Umbilical cord (tissue), 2 donors: ENCODE measurements around the gene GYS1. TPM values are rescaled to one million over a fixed set of nuclear protein-coding genes. Genes with fewer than 3 reads are reported as not detected.
"Not testable (repeated sequence)": the region's sequence is repeated elsewhere in the genome, so short reads cannot be mapped to it uniquely, and the experiment has no call there.

Source experiments
- DNase-seq: peaks from one replicate; pipeline ENCODE4 v3.0.0-alpha.2; 2015; ENCODE audit warnings: low spot score
- total RNA-seq: library from RNA; depleted of rRNA; stranded (reverse); fragments of >200 nt; gene quantifications from one replicate; pipeline ENCODE4 v1.2.3, GENCODE V29; 2014; ENCODE audit warnings: low replicate concordance; ENCODE audit not compliant: insufficient read depth

The GYS1 gene
- 46.9 TPM for total RNA-seq

DNA sequence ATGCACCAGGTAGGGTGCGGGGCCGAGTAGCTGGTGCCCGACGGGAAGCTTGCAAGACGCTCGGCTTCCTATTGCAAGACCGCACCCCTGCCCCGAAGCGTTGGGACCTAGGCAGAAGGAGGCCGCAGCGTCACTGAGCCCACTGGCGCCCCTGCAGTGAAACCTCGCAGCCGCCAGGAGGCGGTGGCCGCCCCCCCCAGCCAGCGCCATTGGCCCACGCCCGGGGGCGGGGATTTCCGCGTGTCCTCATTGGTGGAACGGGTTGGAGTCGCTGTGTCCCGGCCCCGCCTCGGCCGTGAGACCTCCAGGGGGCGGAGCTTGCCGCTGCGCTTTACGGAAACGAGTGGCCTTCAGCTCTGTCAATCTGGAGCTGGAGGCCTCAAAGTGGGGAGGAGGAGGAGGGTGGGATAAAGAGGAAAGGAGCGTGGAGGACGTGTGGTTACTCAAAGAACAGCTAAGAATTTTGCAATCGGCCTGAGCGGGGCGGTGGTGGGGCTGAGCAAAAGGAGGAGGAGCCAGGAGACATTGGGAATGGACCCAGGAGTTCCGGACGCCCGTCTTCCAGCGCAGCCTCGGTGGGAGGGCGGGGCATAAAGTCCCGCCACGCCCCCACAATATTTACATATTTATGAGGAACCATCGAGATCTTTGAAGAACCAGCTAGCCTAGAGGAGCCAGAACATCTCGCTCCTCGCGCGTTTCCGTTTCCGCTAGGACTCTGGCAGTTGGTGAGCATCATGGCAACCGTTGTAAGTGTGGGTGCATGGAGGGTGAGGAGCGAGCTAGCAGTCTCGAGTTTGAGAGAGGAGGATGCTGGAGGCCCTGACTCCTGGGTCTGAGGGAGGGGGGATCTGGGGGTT, at the start of gene GYS1, which contains the start of gene RUVBL2:
GYS1 (minus strand) TSS at position 135 of the 860 bp plus-strand sequence. CDS start 197 bp downstream, outside the sequence.
RUVBL2 (plus strand) TSS at position 713 of the 860 bp plus-strand sequence; CDS start at position 738, 25 bp downstream.
- peak; percentile 100 for DNase-seq

DNA sequence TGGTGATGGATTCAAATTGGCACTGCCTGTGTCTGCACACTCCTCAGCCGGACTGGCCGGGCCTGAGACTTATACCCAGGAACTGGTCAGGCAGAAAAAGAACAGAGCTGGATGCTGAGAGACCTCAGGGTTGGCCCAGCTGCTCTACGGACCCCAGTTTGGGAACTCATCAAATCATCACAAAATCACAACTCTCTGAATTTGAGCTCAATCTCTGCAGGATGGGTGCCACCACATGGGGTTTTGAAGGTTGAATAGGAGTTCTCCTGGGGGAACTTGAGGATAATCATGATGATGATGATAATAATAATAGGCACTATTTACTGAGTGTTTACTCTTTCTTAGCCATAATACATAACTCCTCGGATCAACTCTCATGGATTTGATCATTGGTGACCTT, 49.6 kb upstream of the GYS1 start:
- not testable (repeated sequence) for DNase-seq

DNA sequence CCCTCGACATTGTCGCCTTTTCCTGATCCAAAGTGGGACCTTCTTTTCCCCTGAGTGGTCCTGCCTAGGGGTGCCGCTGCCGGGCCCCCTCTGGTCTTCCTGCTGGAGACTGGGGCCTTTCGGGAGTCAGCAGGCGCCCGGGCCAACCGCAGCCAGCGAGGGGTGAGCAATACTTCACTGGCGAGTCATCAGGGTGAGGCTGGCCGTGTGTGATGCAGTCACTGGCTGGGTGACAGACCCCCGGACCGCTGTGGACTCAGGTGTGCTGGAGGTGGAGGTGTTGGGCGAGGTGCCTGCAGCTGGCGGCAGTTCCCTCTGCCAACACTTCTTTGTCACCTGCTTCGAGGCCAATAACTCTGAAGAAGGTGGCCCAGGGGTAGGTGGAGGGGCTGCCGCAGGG, 49.1 kb upstream of the GYS1 start:
- no peak for DNase-seq

DNA sequence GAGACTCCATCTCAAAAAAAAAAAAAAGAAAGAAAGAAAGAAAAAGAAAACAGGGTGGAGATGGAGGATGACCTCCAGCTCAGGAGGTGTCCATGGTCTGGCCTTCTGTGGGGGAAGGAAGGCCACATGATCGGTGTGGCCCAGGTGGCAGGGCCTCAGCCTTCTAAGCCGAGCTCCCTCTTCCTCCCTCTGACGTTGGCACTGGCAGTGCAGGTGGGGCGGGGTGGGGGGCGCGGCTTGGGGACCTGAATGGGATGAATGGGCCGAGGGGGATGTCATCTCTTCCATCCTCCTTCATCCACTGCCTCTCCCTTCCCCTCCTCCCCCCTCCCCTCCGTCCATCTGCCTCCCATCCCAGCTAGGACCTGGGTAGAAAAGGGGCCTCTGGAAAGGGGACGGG, 46.6 kb upstream of the GYS1 start:
- not testable (repeated sequence) for DNase-seq

DNA sequence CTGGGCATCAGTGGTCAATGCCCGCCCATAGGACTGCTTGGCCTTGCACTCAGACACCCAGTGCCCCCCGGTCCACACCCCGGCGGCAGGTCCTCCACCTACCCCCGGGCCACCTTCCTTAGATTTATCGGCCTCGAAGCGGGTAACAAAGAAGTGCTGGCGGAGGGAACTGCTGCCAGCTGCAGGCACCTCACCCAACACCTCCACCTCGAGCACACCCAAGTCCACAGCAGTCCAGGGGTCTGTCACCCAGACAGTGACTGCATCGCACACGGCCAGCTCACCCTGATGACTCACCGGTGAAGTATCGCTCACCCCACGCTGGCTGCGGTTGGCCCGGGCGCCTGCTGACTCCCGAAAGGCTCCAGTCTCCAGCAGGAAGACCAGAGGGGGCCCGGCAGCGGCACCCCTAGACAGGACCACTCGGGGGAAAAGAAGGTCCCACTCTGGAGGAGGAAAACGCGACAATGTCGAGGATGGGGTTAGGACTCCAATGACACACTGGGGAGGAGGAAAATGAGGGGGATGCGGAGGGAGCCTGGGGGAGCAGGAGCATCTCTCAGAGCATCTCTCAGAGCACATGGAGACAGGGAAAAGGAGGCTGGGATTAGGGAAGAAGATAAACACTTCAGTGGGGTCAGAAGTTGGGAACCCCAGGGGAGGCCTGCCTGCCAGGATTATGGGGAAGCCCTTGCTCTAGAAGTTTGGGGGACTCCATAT, 45.6 kb upstream of the GYS1 start:
- not testable (repeated sequence) for DNase-seq

DNA sequence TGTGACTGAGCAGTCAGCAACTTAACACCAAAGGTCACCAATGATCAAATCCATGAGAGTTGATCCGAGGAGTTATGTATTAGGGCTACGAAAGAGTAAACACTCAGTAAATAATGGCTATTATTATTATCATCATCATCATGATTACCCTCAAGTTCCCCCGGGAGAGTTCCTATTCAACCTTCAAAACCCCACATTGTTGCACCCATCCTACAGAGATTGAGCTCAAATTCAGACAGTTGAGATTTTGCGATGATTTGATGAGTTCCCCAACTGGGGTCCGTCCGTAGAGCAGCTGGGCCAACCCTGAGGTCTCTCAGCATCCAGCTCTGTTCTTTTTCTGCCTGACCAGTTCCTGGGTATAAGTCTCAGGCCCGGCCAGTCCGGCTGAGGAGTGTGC, 45.0 kb upstream of the GYS1 start:
- not testable (repeated sequence) for DNase-seq

DNA sequence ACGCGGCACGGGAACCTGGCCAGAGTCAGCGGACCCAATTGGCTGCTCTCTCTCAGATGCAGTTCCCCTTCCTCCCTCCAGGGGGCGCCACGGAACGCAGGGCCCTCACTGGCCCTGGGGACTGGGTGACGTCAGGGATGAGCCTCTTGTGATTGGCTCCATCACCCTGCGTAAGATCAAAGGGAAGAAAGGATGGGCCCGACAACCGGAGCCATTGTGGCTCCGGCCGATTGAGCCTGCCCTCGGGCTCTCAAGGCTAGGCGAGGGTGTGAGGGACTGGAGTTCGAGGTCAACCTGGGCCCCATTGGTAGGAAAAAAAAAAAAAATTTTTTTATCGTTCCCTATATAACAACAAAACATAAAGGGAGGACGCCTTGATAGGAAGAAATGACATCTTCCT, 43.7 kb upstream of the GYS1 start, which contains the start of gene CGB1:
CGB1 (minus strand) TSS at position 81 of the 400 bp plus-strand sequence. CDS start 184 bp downstream, outside the sequence.
- DNase-seq = not testable (repeated sequence)

DNA sequence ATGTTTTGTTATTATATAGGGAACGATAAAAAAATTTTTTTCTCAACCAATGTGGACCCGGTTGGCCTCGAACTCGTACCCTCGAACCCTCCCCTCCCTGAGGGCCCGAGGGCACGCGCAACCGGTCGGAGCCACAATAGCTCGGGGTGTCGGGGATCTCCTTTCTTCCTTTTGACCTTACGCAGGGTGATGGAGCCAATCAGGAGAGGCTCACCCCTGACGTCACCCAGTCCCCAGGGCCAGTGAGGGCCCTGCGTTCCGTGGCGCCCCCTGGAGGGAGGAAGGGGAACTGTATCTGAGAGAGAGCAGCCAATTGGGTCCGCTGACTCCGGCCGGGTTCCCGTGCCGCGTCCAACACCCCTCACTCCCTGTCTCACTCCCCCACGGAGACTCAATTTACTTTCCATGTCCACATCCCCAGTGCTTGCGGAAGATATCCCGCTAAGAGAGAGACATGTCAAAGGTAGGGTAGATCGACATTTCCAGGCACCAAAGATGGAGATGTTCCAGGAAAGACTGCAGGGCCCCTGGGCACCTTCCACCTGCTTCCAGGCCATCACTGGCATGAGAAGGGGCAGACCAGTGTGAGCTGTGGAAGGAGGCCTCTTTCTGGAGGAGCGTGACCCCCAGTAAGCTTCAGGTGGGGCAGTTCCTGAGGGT, 38.7 kb upstream of the GYS1 start, which contains the start of gene CGB2:
CGB2 (plus strand) TSS at position 249 of the 660 bp plus-strand sequence; CDS start at position 455, 206 bp downstream.
- DNase-seq = not testable (repeated sequence)

DNA sequence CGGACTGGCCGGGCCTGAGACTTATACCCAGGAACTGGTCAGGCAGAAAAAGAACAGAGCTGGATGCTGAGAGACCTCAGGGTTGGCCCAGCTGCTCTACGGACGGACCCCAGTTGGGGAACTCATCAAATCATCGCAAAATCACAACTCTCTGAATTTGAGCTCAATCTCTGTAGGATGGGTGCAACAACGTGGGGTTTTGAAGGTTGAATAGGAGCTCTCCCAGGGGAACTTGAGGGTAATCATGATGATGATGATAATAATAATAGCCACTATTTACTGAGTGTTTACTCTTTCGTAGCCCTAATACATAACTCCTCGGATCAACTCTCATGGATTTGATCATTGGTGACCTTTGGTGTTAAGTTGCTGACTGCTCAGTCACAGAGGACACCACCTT, 37.2 kb upstream of the GYS1 start:
- DNase-seq = not testable (repeated sequence)

DNA sequence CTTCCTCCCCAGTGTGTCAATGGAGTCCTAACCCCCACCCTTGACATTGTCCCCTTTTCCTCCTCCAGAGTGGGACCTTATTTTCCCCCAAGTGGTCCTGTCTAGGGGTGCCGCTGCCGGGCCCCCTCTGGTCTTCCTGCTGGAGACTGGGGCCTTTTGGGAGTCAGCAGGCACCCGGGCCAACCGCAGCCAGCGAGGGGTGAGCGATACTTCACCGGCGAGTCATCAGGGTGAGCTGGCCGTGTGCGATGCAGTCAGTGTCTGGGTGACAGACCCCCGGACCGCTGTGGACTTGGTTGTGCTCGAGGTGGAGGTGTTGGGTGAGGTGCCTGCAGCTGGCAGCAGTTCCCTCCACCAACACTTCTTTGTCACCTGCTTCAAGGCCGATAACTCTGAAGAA, 36.6 kb upstream of the GYS1 start:
- not testable (repeated sequence) for DNase-seq

DNA sequence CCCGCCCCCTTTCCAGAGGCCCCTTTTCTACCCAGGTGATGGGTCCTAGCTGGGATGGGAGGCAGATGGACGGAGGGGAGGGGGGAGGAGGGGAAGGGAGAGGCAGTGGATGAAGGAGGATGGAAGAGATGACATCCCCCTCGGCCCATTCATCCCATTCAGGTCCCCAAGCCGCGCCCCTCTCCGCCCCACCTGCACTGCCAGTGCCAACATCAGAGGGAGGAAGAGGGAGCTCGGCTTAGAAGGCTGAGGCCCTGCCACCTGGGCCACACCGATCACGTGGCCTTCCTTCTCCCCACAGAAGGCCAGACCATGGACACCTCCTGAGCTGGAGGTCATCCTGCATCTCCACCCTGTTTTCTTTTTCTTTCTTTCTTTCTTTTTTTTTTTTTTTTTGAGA, 35.6 kb upstream of the GYS1 start:
- not testable (repeated sequence) for DNase-seq

DNA sequence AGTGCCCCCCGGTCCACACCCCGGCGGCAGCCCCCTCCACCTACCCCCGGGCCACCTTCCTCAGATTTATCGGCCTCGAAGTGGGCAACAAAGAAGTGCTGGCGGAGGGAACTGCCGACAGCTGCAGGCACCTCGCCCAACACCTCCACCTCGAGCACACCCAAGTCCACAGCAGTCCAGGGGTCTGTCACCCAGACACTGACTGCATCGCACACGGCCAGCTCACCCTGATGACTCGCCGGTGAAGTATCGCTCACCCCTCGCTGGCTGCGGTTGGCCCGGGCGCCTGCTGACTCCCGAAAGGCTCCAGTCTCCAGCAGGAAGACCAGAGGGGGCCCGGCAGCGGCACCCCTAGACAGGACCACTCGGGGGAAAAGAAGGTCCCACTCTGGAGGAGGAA, 32.5 kb upstream of the GYS1 start:
- not testable (repeated sequence) for DNase-seq

DNA sequence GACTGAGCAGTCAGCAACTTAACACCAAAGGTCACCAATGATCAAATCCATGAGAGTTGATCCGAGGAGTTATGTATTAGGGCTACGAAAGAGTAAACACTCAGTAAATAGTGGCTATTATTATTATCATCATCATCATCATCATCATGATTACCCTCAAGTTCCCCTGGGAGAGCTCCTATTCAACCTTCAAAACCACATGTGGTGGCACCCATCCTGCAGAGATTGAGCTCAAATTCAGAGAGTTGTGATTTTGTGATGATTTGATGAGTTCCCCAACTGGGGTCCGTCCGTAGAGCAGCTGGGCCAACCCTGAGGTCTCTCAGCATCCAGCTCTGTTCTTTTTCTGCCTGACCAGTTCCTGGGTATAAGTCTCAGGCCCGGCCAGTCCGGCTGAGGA, 32.0 kb upstream of the GYS1 start:
- DNase-seq = not testable (repeated sequence)

DNA sequence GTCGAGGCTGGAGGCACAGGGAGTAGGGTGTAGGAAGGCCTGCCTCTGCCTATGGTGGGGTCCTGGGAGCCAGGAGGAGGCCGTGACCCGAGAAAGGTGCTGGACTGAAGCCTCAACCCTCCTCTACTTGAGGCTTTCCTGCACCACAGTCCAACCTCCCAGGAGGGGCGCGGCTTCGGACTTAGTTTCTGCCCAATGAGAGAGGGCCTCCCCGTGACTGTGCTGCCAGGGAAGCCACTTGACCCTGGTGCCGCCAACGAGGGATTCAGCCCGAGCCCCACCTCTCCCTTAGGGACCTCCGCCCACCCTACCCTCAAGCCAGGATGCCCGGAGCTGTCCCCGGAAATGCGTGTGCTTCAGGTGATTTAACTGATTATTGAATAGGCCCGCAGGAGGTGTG, 31.1 kb upstream of the GYS1 start, which contains the start of gene CGB3:
CGB3 (minus strand) TSS at position 101 of the 400 bp plus-strand sequence. CDS start 362 bp downstream, outside the sequence.
- DNase-seq = not testable (repeated sequence)

DNA sequence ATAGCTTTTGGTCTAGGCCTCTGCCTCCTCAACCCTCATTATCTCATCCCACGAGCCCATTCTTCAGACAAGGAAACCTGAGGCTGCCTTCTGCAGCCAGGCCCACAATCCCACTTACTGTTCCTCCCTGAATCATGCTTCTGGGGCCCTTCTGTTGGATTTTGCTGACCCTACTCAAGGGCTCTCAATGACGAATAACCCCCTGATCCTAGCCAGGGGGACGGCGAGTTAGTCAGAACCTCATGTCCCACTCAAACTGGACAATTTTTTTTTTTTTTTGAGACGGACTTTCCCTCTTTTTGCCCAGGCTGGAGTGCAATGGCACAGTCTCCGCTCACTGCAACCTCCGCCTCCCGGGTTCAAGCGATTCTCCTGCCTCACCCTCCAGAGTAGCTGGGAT, 29.0 kb upstream of the GYS1 start:
- no peak for DNase-seq

DNA sequence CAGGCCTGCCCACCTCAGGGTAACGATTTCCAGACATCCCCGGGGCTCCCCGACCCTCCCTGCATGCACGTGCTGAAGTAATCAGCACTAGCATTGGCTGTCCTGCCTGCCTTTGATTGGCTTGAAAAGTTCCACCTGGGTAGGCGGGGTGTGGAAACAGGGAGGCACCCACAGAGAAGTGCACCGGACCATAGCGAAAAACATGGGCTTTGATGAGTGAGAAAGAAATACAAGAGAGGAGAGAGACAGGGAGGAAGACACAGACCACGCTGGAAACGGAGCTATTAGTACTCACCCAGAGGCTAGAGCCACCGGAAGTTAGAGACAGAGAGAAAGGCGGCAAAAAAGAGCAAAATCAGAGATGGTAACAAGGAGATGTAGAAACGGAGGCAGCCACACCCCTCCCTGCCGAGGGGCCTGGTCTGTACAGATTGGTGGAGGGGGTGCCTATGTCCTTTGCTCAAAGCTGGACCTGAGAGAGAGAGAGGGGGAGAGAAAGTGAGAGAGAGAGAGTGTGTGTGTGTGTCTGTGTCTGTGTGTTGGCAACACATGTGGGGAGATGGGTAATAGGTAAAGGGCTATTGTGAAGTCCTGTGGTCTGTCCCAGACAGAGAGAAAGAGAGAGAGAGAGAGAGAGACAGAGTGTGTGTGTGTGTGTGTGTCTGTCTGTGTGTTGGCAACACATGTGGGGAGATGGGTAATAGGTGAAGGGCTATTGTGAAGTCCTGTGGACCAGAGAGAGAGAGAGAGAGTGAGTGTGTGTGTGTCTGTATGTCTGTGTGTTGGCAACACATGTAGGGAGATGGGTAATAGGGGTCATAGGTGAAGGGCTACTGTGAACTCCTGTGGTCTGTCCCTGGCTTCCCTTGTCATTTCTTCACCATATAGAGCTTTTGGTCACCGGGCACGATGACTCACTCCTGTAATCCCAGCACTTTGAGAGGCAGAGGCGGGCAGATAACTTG, 28.1 kb upstream of the GYS1 start:
- no peak for DNase-seq

DNA sequence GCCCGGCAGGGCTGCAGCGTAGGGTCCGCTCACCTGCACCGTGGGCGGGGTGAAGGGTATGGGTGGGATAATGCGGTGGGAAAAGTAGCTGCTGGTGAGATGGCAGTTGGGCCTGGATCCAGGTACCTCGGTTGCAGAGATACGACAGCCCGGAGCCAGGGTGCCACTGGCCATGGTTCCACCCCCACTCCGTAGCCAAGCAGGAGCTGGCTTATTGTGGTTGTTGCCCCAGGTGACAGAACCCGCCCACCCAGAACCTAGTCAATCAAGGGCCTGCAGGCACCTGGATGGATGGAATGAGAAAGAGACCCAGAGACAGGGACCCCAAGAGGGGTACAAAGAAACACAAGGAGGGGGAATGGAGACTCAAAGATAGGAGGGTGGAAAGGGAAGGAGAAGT, 27.2 kb upstream of the GYS1 start:
- no peak for DNase-seq

DNA sequence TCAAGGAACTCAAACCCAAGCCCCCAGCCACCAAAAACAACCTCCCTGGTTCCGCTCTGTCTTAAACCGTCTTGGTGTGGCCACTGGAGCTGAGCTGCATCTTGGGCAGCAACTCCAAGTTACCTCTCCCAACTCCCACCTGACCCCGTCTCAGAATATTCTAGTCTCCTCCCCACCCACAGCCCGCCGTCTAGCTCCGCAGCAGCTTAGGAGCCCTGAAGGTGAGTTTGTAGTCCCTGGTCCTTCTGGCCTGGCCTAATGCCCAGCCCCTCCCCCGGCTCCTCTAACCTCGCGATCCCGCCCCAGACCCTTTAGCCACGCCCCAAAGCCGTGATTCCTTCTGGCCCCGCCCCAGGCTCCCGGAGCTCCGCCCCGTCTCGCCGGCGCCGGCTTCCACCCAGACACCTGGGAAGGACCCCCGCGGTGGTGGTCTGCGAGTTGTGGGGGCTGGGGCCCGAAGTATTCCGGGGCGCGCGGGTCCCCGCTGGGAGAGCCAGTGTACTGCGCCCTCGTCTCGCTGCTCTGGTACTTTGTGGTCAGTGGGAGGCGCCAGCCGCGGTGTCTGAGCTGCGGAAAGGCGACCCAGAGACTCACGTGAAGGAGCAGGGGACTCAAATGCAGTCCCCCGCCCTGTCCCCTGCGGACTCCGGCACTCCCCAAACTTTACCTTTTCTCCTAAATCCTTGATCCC, 26.3 kb upstream of the GYS1 start:
- DNase-seq = no peak

DNA sequence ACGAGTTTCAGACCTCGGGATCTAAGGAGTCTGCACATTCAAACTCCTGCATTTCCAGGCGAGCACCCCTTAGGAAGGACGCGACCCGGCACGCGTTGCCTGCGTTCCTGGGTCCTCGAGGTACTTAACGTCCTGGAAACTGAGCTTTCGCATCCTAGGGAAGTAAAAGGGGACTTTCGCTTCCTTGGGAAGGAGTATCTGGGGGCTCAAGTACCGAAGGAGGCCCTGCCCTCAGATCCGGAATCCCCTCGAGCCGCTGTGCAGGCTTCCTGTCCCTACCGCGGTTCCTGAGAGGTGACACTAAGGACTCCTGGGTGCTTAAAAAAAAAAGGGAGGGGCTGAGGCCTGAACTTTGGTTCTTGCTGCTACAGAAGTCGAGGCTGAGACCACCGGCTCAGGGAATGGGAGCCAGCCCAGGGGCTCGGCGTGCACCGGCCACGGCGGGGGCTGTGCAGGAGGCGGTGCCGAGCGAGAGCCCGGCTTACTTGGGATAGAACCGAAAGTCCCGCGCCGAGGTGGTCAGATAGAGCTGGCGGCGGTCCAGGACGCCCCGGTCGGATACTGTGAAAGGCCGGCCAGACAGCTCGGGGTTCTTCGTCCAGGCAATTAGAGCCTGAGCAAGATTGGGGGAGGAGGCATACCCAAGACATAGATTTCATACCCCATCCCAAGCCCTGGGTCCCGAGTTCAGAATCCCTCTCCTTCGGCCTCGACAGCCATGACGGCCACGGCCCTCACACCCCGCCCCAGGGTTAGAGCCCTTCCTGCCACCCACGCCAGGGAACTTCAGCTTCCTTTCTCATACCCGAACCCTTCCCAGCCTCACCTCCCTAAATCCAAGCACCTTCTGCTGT, 25.5 kb upstream of the GYS1 start:
- not testable (repeated sequence) for DNase-seq
